ENCODE data around the gene PRKAG3.
A peak's percentile ranks its signal among the peaks of the same experiment; 100 is the strongest.
"Not testable (repeated sequence)": the region's sequence is repeated elsewhere in the genome, so short reads cannot be mapped to it uniquely, and the experiment has no call there.

Gene PRKAG3

GRCh38 chr2:218861645-218862318 is 30.2 kb upstream of the PRKAG3 start:
- DNase-seq = no peak

GRCh38 chr2:218860950-218861381 is 29.4 kb upstream of the PRKAG3 start:
- DNase-seq = peak; percentile 85

- DNase-seq = no peak
Measured at GRCh38 chr2:218859988-218860831, 28.6 kb upstream of the PRKAG3 start.

- no peak for DNase-seq
Measured at GRCh38 chr2:218859556-218859987, 28.0 kb upstream of the PRKAG3 start, which contains the start of gene WNT6. Gene WNT6 (plus strand): TSS chr2:218859805. CDS start chr2:218860038, 233 bp downstream.

- DNase-seq = no peak
Measured at GRCh38 chr2:218858671-218859555, 27.3 kb upstream of the PRKAG3 start.

GRCh38 chr2:218858138-218858445 is 26.5 kb upstream of the PRKAG3 start:
- no peak for DNase-seq

- DNase-seq = no peak
Measured at GRCh38 chr2:218857371-218858137, 26.0 kb upstream of the PRKAG3 start.

- DNase-seq = no peak
Measured at GRCh38 chr2:218856896-218857243, 25.3 kb upstream of the PRKAG3 start.

- no peak for DNase-seq
Measured at GRCh38 chr2:218856167-218856895, 24.7 kb upstream of the PRKAG3 start.

- no peak for DNase-seq
Measured at GRCh38 chr2:218855305-218856166, 23.9 kb upstream of the PRKAG3 start.

- no peak for DNase-seq
Measured at GRCh38 chr2:218854860-218855259, 23.3 kb upstream of the PRKAG3 start.

- no peak for DNase-seq
Measured at GRCh38 chr2:218853766-218854165, 22.2 kb upstream of the PRKAG3 start.

- peak; percentile 67 for DNase-seq
Measured at GRCh38 chr2:218852911-218853667, 21.5 kb upstream of the PRKAG3 start.

GRCh38 chr2:218851286-218851685 is 19.7 kb upstream of the PRKAG3 start:
- no peak for DNase-seq

GRCh38 chr2:218850796-218851195 is 19.2 kb upstream of the PRKAG3 start:
- no peak for DNase-seq

GRCh38 chr2:218849721-218850120 is 18.1 kb upstream of the PRKAG3 start:
- DNase-seq = no peak

- DNase-seq = not testable (repeated sequence)
Measured at GRCh38 chr2:218846963-218847362, 15.4 kb upstream of the PRKAG3 start.

GRCh38 chr2:218844334-218844733 is 12.7 kb upstream of the PRKAG3 start:
- not testable (repeated sequence) for DNase-seq

- DNase-seq = no peak
Measured at GRCh38 chr2:218839888-218840287, 8.3 kb upstream of the PRKAG3 start.

GRCh38 chr2:218839430-218839829 is 7.8 kb upstream of the PRKAG3 start:
- no peak for DNase-seq

Measured in NCI-H510A treated with DMSO at 0.1 percent for 48 hours (cell line).